Measurements from ENCODE around the gene BMERB1.

DNA sequence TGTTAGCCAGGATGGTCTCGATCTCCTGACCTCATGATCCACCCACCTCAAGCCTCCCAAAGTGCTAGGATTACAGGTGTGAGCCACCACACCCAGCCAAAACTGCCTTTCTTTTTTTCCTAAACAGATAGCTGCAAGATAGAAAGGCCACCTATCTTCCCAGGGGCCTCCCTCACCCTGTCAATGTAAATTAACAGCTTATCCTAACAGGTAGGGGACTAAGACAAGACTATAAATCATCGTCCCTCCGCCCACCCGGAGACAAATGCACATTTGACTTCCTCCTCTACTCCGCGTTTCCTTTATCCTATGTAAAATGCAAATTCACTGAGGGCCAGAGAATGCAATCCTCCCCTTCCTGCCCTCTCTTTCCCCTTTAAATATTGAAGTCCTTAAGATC is 137.2 kb downstream of the BMERB1 start:
- TF ChIP-seq GATA2 (IDR thresholded peaks at IDR 0.05; ENCODE audit: low read depth, low read length) (no peak), GATA3 (IDR thresholded peaks at IDR 0.05; ENCODE audit: low read depth, low read length) (no peak)

Measured in SH-SY5Y (cell line).